GM18498 (cell line): ENCODE measurements around the gene IGFLR1.
A peak's percentile ranks its signal among the peaks of the same experiment; 100 is the strongest.

Source experiments
- ATAC-seq: cut with Tn5 transposase; IDR thresholded peaks from one replicate; pipeline ENCODE4 v1.9.1; 2021; ENCODE audit warnings: mild to moderate bottlenecking, moderate library complexity; ENCODE audit not compliant: unreplicated experiment

IGFLR1 gene

GRCh38 chr19:35756377-35757230, 14.4 kb upstream of the IGFLR1 start, which contains the start of gene HSPB6:
Gene HSPB6, minus strand, starts transcription at chr19:35757029. Its CDS starts 21 bp downstream, at chr19:35757008.
- ATAC-seq, result no peak

- no peak for ATAC-seq
Observed at GRCh38 chr19:35755550-35756376, 13.5 kb upstream of the IGFLR1 start.

GRCh38 chr19:35755131-35755549, 12.9 kb upstream of the IGFLR1 start:
- no peak for ATAC-seq

- no peak for ATAC-seq
Observed at GRCh38 chr19:35754370-35755130, 12.3 kb upstream of the IGFLR1 start.

- ATAC-seq, result no peak
Observed at GRCh38 chr19:35753634-35754369, 11.6 kb upstream of the IGFLR1 start.

- no peak for ATAC-seq
Observed at GRCh38 chr19:35752746-35753350, 10.6 kb upstream of the IGFLR1 start.

GRCh38 chr19:35751839-35752745, 9.8 kb upstream of the IGFLR1 start:
- no peak for ATAC-seq

GRCh38 chr19:35750167-35750566, 7.9 kb upstream of the IGFLR1 start:
- no peak for ATAC-seq

- ATAC-seq, result peak; percentile 70
Observed at GRCh38 chr19:35748106-35749020, 6.1 kb upstream of the IGFLR1 start, which contains the start of gene LIN37. Gene LIN37, plus strand, starts transcription at chr19:35748576. Its CDS starts 149 bp downstream, at chr19:35748725.

- no peak for ATAC-seq
Observed at GRCh38 chr19:35746531-35746930, 4.3 kb upstream of the IGFLR1 start.

- no peak for ATAC-seq
Observed at GRCh38 chr19:35746087-35746462, 3.8 kb upstream of the IGFLR1 start.

- ATAC-seq, result peak; percentile 47
Observed at GRCh38 chr19:35745328-35746086, 3.3 kb upstream of the IGFLR1 start, which contains the start of the genes PSENEN and U2AF1L4. Gene PSENEN, plus strand, starts transcription at chr19:35745651. Its CDS starts 280 bp downstream, at chr19:35745931. Gene U2AF1L4, minus strand, starts transcription at chr19:35745418. Its CDS starts 27 bp downstream, at chr19:35745391.

- ATAC-seq, result peak; percentile 37
Observed at GRCh38 chr19:35744430-35745327, 2.4 kb upstream of the IGFLR1 start.

- ATAC-seq, result no peak
Observed at GRCh38 chr19:35743640-35744429, 1.6 kb upstream of the IGFLR1 start.

- no peak for ATAC-seq
Observed at GRCh38 chr19:35741203-35741515, 1.1 kb downstream of the IGFLR1 start.
